ENCODE measurements around the gene C16orf86.

C16orf86 gene

GRCh38 chr16:67653789-67654402 is 12.7 kb upstream of the C16orf86 start:
- in situ Hi-C loops (cut with MboI; ENCODE audit: low sequenced_read_pairs): no loop called here

- in situ Hi-C loops (cut with MboI; ENCODE audit: low sequenced_read_pairs): no loop called here
These were observed 12.2 kb upstream of the C16orf86 start for GRCh38 chr16:67654403-67654911.

DNA sequence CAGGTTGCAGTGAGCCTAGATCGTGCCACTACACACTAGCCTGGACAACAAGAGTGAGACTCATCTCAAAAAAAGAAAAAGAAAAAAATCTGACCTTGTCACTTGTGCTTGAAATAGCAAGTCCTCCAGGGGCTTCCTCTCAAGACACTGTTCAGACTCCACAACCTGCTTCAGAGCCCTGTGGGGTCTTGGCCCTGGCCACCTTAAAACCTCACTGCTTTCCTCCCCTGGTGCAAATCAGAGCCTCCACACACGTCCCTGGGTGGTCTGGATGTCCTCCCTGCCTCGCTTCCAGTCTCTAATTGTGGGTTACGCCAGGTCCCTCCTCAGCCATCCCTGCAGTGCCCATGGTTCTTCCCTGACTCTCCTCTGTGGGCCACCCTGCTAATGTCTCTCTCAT is 11.3 kb upstream of the C16orf86 start:
- in situ Hi-C loops (cut with MboI; ENCODE audit: low sequenced_read_pairs): no loop called here

DNA sequence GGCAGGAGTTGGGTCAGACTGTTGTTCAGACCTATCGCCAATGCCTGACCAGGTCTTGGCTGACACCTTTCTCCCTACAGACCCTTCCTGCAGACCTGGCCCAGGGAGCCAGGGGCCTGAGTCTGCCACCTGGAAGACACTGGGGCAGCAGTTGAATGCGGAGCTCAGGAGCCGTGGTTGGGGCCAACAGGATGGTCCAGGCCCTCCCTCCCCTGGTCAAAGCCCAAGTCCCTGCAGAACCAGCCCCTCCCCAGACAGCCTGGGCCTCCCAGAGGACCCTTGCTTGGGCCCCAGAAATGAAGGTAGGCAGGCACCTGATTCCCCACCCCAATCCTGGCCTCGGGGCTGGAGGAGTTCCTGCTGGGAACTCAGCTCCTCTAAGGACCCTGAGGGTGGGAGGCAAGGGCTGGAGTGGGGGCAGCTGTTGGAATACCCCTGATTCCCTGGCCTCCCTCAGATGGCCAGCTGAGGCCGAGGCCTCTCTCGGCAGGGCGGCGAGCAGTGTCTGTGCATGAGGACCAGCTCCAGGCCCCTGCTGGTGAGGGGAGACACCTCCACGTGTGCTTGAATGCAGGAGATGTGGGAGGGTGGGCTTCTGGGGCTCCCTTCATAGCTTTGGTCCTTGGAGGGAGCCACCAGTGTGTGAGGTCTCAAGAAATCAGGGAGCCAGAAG is 10.1 kb upstream of the C16orf86 start:
- in situ Hi-C loops (cut with MboI; ENCODE audit: low sequenced_read_pairs): no loop called here

DNA sequence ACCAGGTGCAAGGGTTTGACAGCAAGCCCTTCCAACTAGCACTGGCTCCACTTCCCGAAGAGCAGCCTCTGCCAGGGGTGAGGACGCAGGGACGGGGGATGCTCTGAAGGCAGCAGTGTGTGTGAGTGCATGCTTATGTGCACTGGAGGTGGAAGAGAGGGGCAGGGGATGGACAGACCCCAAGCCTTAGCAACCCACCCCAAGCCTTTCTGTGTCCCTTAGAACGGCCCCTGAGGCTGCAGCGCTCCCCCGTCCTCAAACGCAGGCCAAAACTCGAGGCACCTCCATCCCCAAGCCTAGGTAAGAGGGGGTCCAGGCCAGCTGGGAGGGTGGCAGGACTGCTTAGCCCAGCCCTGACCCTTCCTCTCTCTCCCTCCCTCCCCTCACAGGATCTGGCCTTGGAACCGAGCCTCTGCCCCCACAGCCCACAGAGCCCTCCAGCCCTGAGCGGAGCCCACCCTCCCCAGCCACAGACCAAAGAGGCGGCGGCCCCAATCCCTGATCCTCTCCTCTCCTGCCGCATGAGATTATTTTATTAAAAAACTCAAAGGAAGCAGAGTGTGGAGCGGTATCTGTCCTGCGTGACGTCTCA is 9.5 kb upstream of the C16orf86 start:
- in situ Hi-C loops (cut with MboI; ENCODE audit: low sequenced_read_pairs): no loop called here

GRCh38 chr16:67657751-67658518 is 8.7 kb upstream of the C16orf86 start:
- in situ Hi-C loops (cut with MboI; ENCODE audit: low sequenced_read_pairs): no loop called here

GRCh38 chr16:67658849-67659674 is 7.6 kb upstream of the C16orf86 start:
- in situ Hi-C loops (cut with MboI; ENCODE audit: low sequenced_read_pairs): no loop called here

DNA sequence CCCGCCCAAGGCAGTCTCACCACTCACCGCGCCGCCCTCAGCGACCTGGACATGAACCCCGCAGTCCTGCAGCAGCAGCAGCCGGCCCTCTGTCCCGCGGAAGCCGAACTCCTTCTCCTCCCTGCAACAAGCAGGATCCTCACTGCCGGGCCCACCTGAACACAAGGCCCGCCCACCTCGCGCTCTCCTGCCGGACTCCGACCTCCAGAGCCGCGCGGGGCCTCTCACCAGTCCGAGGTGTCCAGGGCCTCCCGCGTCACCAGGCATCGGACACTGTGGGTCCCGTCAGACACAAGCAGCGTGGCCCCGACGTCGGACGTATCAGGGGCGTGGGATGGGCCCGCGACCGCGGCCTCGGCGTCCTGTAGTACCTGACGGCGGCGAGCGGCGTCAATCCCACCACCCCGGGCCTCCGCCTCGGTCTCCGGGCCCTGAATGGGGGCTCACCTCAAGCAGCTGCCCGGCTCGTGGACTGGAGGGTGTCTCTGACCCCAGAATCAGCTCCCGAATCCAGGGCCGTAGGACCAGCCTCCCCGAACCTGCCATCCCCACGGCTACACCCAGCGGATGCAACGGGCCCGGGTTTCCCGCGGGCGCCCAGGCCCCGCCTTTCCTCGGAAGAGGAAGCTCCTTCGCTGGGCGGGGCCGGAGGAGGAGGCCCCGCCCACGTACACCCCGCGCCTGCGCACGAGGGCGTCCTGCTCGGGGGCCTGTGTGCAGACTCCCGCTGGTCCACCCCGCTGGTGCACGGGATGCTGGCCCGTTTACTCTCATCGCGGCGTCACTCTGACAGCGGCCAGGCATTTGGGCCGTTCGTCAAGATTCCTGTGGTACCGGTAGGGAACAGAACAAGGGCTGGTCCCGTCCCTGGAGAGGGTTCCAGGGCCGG is 6.7 kb upstream of the C16orf86 start, which contains the start of gene ACD:
ACD (minus strand) TSS at position 586 of the 889 bp plus-strand sequence; CDS start at position 546, 40 bp downstream.
- in situ Hi-C loops (cut with MboI; ENCODE audit: low sequenced_read_pairs): no loop called here

GRCh38 chr16:67660564-67661028 is 6.0 kb upstream of the C16orf86 start, which contains the start of gene PARD6A:
Gene PARD6A (plus strand): TSS chr16:67660960. CDS start chr16:67661039, 79 bp downstream.
- in situ Hi-C loops (cut with MboI; ENCODE audit: low sequenced_read_pairs): no loop called here

GRCh38 chr16:67661101-67661761 is 5.4 kb upstream of the C16orf86 start:
- in situ Hi-C loops (cut with MboI; ENCODE audit: low sequenced_read_pairs): no loop called here

GRCh38 chr16:67661886-67662652 is 4.5 kb upstream of the C16orf86 start:
- in situ Hi-C loops (cut with MboI; ENCODE audit: low sequenced_read_pairs): no loop called here

DNA sequence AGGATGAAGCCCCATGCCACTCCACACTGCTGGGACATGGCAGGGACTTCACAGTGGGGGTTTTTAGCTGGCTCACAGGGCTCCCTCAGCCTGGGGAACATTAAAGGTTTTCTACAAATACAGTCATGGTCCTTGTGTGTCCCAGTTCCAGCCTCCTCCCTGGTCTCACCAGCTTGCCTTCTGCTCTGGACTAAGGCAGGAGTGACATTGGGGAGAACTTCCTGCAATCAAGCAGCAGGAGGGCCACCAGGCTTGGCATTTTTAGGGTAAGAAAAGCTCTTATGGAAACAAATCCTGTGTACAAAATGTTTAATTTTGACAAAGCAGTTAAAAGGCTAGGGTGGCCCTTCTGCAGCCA is 4.0 kb upstream of the C16orf86 start:
- in situ Hi-C loops (cut with MboI; ENCODE audit: low sequenced_read_pairs): no loop called here

DNA sequence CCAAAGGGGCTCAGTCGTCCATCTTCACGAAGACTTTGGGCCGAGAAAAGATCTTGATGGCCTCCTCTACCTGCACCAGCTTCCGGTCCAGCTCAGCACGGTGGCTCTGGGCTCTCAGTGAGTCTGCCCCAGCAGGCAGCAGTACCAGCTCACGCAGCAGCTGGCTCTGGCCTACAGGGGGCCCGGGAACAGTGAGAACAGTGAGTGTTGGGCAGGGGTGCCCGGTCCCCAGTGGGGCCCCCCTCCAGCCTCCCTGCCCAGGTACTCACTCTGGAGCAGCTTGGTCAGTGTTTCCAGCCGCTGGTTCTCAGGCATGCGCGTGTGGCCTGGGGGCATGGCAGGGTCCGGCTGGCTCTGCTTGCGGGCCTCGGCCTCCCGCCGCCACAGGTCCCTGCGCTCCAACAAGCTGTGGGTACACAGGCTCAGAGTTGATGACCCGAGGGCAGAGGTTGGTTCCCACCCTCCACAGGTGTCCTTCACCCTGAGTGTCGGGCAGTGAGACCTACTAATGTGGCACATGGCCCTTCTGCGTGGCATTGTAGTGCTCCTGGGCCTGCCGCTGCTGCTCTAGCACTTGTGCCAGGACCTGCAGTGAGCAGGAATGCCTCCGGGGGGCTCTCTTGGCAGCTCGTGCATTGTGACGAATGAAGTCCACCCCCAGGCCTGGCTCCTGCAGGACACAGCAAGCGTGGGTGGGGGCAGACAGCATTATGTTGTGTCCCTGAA is 3.3 kb upstream of the C16orf86 start:
- in situ Hi-C loops (cut with MboI; ENCODE audit: low sequenced_read_pairs): no loop called here

GRCh38 chr16:67663877-67664222 is 2.8 kb upstream of the C16orf86 start:
- in situ Hi-C loops (cut with MboI; ENCODE audit: low sequenced_read_pairs): no loop called here

GRCh38 chr16:67664258-67664657 is 2.4 kb upstream of the C16orf86 start:
- in situ Hi-C loops (cut with MboI; ENCODE audit: low sequenced_read_pairs): no loop called here

DNA sequence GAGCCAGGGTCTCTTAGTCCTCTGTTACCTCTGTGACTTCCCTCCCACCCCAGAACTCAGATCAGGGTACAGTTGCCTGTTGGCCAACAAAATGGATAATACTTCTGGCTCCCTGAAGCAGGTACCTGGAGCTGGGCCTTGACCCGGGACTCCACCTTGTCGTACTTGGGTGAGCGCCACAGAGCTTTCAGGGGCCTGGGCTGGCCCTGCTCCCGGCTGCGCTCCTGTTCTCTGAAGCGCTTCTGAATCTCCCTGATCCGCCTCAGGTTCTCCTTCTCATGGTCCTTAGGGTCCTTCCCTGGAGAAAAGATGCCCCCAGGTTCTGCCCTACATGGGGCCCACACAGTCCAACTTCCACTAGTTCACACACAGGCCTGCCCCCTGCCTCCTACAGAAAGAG is 1.7 kb upstream of the C16orf86 start:
- in situ Hi-C loops (cut with MboI; ENCODE audit: low sequenced_read_pairs): no loop called here

DNA sequence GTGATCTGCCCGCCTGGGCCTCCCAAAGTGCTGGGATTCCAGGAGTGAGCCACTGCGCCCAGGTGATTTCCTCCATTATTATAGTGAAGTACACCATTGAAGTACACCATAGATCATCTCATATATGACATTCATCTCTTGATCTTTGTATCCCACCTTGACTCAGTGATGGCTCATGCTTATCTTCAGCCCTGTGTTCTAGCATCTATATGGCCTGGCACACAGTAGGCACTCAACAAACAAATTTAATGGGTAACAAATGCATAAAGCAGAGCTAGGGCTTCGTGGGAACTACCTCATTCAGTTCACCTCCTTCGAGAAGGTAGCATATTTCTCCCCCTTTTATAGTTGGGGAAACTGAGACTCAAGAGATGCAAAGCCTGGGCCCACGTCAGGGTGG is 1.0 kb upstream of the C16orf86 start:
- in situ Hi-C loops (cut with MboI; ENCODE audit: low sequenced_read_pairs): no loop called here
